Mesendoderm (in vitro differentiated cells): ENCODE results near the gene SLC26A11.
"Not testable (repeated sequence)": the region's sequence is repeated elsewhere in the genome, so short reads cannot be mapped to it uniquely, and the experiment has no call there.

Experiments
- DNase-seq: peaks from one replicate; pipeline ENCODE4 v3.0.0; 2013
- H2AK5ac ChIP-seq: 2 replicates; pipeline ENCODE4 v1.6.1; 2013; ENCODE audit warnings: low read length, inconsistent platforms
- H2BK120ac ChIP-seq: 2 replicates; pipeline ENCODE4 v1.6.1; 2013; ENCODE audit warnings: low read depth, mild to moderate bottlenecking, low read length, moderate library complexity, mixed read lengths
- H2BK15ac ChIP-seq: replicated peaks from 2 replicates; pipeline ENCODE4 v1.6.1; 2013; ENCODE audit warnings: low read depth, mild to moderate bottlenecking, moderate library complexity
- H2BK5ac ChIP-seq: 2 replicates; pipeline ENCODE4 v1.6.1; 2013; ENCODE audit warnings: low read length, inconsistent platforms
- H3K18ac ChIP-seq: 2 replicates; pipeline ENCODE4 v1.6.1; 2013; ENCODE audit warnings: mild to moderate bottlenecking, low read length, mixed read lengths
- H3K23ac ChIP-seq: one replicate; pipeline ENCODE4 v1.6.1; 2013; ENCODE audit warnings: low read length
- H3K27ac ChIP-seq: 2 replicates; pipeline ENCODE4 v1.5.1; 2013; ENCODE audit warnings: low read depth, mild to moderate bottlenecking, inconsistent platforms, low read length, moderate library complexity
- H3K27me3 ChIP-seq: 2 replicates; pipeline ENCODE4 v1.6.1; 2013; ENCODE audit warnings: low read length, control low read depth, mild to moderate bottlenecking, inconsistent platforms; ENCODE audit not compliant: insufficient read depth, poor library complexity
- H3K36me3 ChIP-seq: 2 replicates; pipeline ENCODE4 v1.6.1; 2013; ENCODE audit warnings: low read length, inconsistent platforms; ENCODE audit not compliant: control insufficient read depth, insufficient read depth
- H3K4ac ChIP-seq: one replicate; pipeline ENCODE4 v1.6.1; 2013; ENCODE audit warnings: low read depth, mild to moderate bottlenecking, low read length, moderate library complexity
- H3K4me1 ChIP-seq: 2 replicates; pipeline ENCODE4 v1.6.1; 2013; ENCODE audit warnings: low read depth, low read length, inconsistent platforms; ENCODE audit not compliant: control insufficient read depth
- H3K4me2 ChIP-seq: 2 replicates; pipeline ENCODE4 v1.6.1; 2013; ENCODE audit warnings: low read length
- H3K4me3 ChIP-seq: 2 replicates; pipeline ENCODE4 v1.5.1; 2013; ENCODE audit warnings: mild to moderate bottlenecking, low read length
- H3K56ac ChIP-seq: one replicate; pipeline ENCODE4 v1.6.1; 2013; ENCODE audit warnings: low read length
- H3K79me1 ChIP-seq: 2 replicates; pipeline ENCODE4 v1.6.1; 2013; ENCODE audit warnings: low read length, inconsistent platforms
- H3K79me2 ChIP-seq: 2 replicates; pipeline ENCODE4 v1.6.1; 2013; ENCODE audit warnings: mild to moderate bottlenecking, low read length; ENCODE audit not compliant: control insufficient read depth, insufficient read depth
- H3K9ac ChIP-seq: 2 replicates; pipeline ENCODE4 v1.6.1; 2013; ENCODE audit warnings: low read length, inconsistent platforms
- H4K5ac ChIP-seq: one replicate; pipeline ENCODE4 v1.6.1; 2013; ENCODE audit warnings: low read length
- H4K8ac ChIP-seq: one replicate; pipeline ENCODE4 v1.6.1; 2013; ENCODE audit warnings: low read depth, mild to moderate bottlenecking, control low read depth, low read length, moderate library complexity
- WGBS: extraction: QIAGEN DNeasy Blood & Tissue Kit; methylation state at CpG from one replicate; pipeline ENCODE4 v1.1.7; 2013; ENCODE audit warnings: low lambda C conversion rate, missing lambda C conversion rate; ENCODE audit not compliant: insufficient coverage; ENCODE audit errors: extremely low coverage; 5-methylcytosine and 5-hydroxymethylcytosine counted together

The SLC26A11 gene

GRCh38 chr17:80270836-80271235 is 50.6 kb downstream of the SLC26A11 start:
- no peaks in the 10 kb centered on the region for H3K27me3 ChIP-seq
- H3K79me2 ChIP-seq = no peaks in the 10 kb centered on the region
- peak overlapping the region; percentile 27 for H2BK5ac ChIP-seq
- H3K56ac ChIP-seq = peak overlapping the region; percentile 25
- H3K36me3 ChIP-seq = no peaks in the 10 kb centered on the region
- peak overlapping the region; percentile 23 for H3K27ac ChIP-seq
- no peak overlapping the region for H3K23ac ChIP-seq
- H2BK120ac ChIP-seq = no peak overlapping the region
- H3K18ac ChIP-seq = no peak overlapping the region
- H3K4me2 ChIP-seq = no peak overlapping the region
- no peak overlapping the region for H3K4ac ChIP-seq
- H2BK15ac ChIP-seq = no peak overlapping the region
- no peak overlapping the region for H3K4me3 ChIP-seq
- DNase-seq = peak; percentile 91
- WGBS = no CpG with 5 or more reads among the region's 4 CpGs
- H2AK5ac ChIP-seq = peak overlapping the region; percentile 46
- H3K9ac ChIP-seq = no peak overlapping the region
- H3K4me1 ChIP-seq = peaks cover 7% of the 10 kb centered on the region
- no peaks in the 10 kb centered on the region for H3K79me1 ChIP-seq
- no peak overlapping the region for H4K5ac ChIP-seq
- no peak overlapping the region for H4K8ac ChIP-seq

GRCh38 chr17:80272366-80272765 is 52.1 kb downstream of the SLC26A11 start:
- Histone ChIP-seq H3K18ac (no peak overlapping the region), H3K4me2 (no peak overlapping the region), H2BK5ac (no peak overlapping the region), H3K27ac (no peak overlapping the region), H3K9ac (no peak overlapping the region), H3K79me1 (no peaks in the 10 kb centered on the region), H3K79me2 (no peaks in the 10 kb centered on the region), H3K56ac (no peak overlapping the region), H3K4me3 (no peak overlapping the region), H2AK5ac (no peak overlapping the region), H3K36me3 (no peaks in the 10 kb centered on the region), H4K8ac (no peak overlapping the region), H3K4ac (no peak overlapping the region), H3K23ac (no peak overlapping the region), H3K27me3 (no peaks in the 10 kb centered on the region), H3K4me1 (peaks cover 7% of the 10 kb centered on the region), H4K5ac (no peak overlapping the region), H2BK120ac (no peak overlapping the region), H2BK15ac (no peak overlapping the region)
- no CpG with 5 or more reads among the region's 10 CpGs for WGBS
- DNase-seq = no peak

DNA sequence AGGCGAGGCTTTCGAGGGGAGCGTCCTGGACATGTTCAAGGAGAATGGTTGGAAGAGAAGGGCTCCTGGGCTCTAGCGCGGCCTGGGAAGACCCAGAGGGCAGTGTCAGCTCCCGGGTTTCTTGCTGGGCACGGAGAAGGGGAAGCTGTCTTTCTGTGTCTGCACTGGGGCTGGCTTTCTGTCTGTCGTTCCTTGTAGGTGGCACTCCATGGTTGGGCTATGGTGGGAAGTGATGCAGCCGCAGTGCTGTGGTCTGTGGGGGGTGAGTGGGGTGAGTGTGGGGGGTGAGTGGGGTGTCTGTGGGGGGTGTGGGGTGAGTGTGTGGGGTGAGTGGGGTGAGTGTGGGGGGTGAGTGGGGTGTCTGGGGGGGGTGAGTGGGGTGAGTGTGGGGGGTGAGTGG is 54.1 kb downstream of the SLC26A11 start:
- DNase-seq = peak; percentile 40
- Histone ChIP-seq H3K36me3 (no peaks in the 10 kb centered on the region), H3K4me1 (peaks cover 7% of the 10 kb centered on the region), H3K23ac (no peak overlapping the region), H2BK15ac (no peak overlapping the region), H3K9ac (no peak overlapping the region), H3K18ac (no peak overlapping the region), H4K8ac (no peak overlapping the region), H3K4ac (no peak overlapping the region), H2AK5ac (no peak overlapping the region), H3K27ac (no peak overlapping the region), H4K5ac (no peak overlapping the region), H2BK120ac (no peak overlapping the region), H3K79me1 (no peaks in the 10 kb centered on the region), H3K79me2 (no peaks in the 10 kb centered on the region), H3K27me3 (no peaks in the 10 kb centered on the region), H3K56ac (no peak overlapping the region), H3K4me3 (no peak overlapping the region), H2BK5ac (no peak overlapping the region), H3K4me2 (no peak overlapping the region)
- WGBS = no CpG with 5 or more reads among the region's 9 CpGs

- Histone ChIP-seq H3K27ac (no peak overlapping the region), H2BK15ac (no peak overlapping the region), H3K4ac (no peak overlapping the region), H3K9ac (no peak overlapping the region), H3K36me3 (no peaks in the 10 kb centered on the region), H3K79me2 (no peaks in the 10 kb centered on the region), H3K18ac (no peak overlapping the region), H3K23ac (no peak overlapping the region), H3K56ac (peak overlapping the region; percentile 15), H4K8ac (no peak overlapping the region), H2BK120ac (no peak overlapping the region), H3K4me2 (no peak overlapping the region), H2AK5ac (no peak overlapping the region), H3K79me1 (no peaks in the 10 kb centered on the region), H3K4me1 (peaks cover 5% of the 10 kb centered on the region), H3K4me3 (no peak overlapping the region), H4K5ac (no peak overlapping the region), H2BK5ac (no peak overlapping the region), H3K27me3 (no peaks in the 10 kb centered on the region)
- no CpG with 5 or more reads among the region's 4 CpGs for WGBS
- DNase-seq = no peak
Measured at GRCh38 chr17:80274871-80275449, 54.7 kb downstream of the SLC26A11 start.

- not testable (repeated sequence) for H3K18ac ChIP-seq, H4K8ac ChIP-seq, DNase-seq, H3K9ac ChIP-seq, H3K36me3 ChIP-seq, H3K79me1 ChIP-seq, H3K4me3 ChIP-seq, H3K27ac ChIP-seq, H3K23ac ChIP-seq, H2BK120ac ChIP-seq, H2AK5ac ChIP-seq, H3K4me1 ChIP-seq, H4K5ac ChIP-seq, H3K4me2 ChIP-seq, H2BK15ac ChIP-seq, H3K56ac ChIP-seq, H3K27me3 ChIP-seq, H3K4ac ChIP-seq, H3K79me2 ChIP-seq, H2BK5ac ChIP-seq
- no CpG with 5 or more reads among the region's 8 CpGs for WGBS
Measured at GRCh38 chr17:80275857-80276256, 55.6 kb downstream of the SLC26A11 start.
